DMS 273 (cell line): ENCODE measurements around the gene UBXN2A.
"Not testable (repeated sequence)": the region's sequence is repeated elsewhere in the genome, so short reads cannot be mapped to it uniquely, and the experiment has no call there.

Experiments
- DNase-seq: peaks from one replicate; lab custom pipeline; 2025; ENCODE audit not compliant: unreplicated experiment; lab: John Stamatoyannopoulos, UW

The UBXN2A gene

GRCh38 chr2:24043133-24043532 is 102.9 kb downstream of the UBXN2A start:
- not testable (repeated sequence) for DNase-seq

GRCh38 chr2:24045511-24046508 is 105.5 kb downstream of the UBXN2A start:
- no peak for DNase-seq

- DNase-seq, result no peak
Measured at GRCh38 chr2:24046599-24046929, 106.3 kb downstream of the UBXN2A start.

- peak; percentile 99 for DNase-seq
Measured at GRCh38 chr2:24046930-24047702, 106.9 kb downstream of the UBXN2A start, which contains the start of gene WDCP. Gene WDCP, minus strand, starts transcription at chr2:24047391. Its CDS starts 7,897 bp downstream, at chr2:24039494.

GRCh38 chr2:24047703-24048033 is 107.4 kb downstream of the UBXN2A start:
- DNase-seq, result no peak

GRCh38 chr2:24048769-24049484 is 108.7 kb downstream of the UBXN2A start:
- DNase-seq, result peak; percentile 56

GRCh38 chr2:24049485-24050021 is 109.3 kb downstream of the UBXN2A start, which contains the start of gene FKBP1B:
Gene FKBP1B, plus strand, starts transcription at chr2:24049741. Its CDS starts 109 bp downstream, at chr2:24049850.
- peak; percentile 72 for DNase-seq

- DNase-seq, result peak; percentile 42
Measured at GRCh38 chr2:24050041-24050979, 110.0 kb downstream of the UBXN2A start.

- DNase-seq, result no peak
Measured at GRCh38 chr2:24051833-24052232, 111.6 kb downstream of the UBXN2A start.

- DNase-seq, result no peak
Measured at GRCh38 chr2:24052951-24053350, 112.7 kb downstream of the UBXN2A start.
